LNCaP clone FGC (cell line): ENCODE data around the gene THPO.

Experiments used
- DNase-seq: peaks from one replicate; pipeline ENCODE4 v3.0.0-alpha.2; 2011; ENCODE audit warnings: low read depth
- H3K4me3 ChIP-seq: 2 replicates; pipeline ENCODE4 v1.5.1; 2011; ENCODE audit warnings: mild to moderate bottlenecking, low read depth, low read length, control low read depth
- CTCF ChIP-seq: IDR thresholded peaks from 2 replicates; pipeline ENCODE4 v1.5.1; 2012; ENCODE audit warnings: mild to moderate bottlenecking; ENCODE audit not compliant: control insufficient read depth, insufficient read depth; ENCODE audit errors: extremely low read depth

The THPO gene

GRCh38 chr3:184353546-184353941, 24.5 kb downstream of the THPO start:
- no peak for TF ChIP-seq CTCF
- no peak for DNase-seq
- H3K4me3 ChIP-seq = no peak overlapping the region

- TF ChIP-seq CTCF = no peak
- H3K4me3 ChIP-seq = no peak overlapping the region
Observed at GRCh38 chr3:184352897-184353545, 25.0 kb downstream of the THPO start.

GRCh38 chr3:184352149-184352785, 25.7 kb downstream of the THPO start:
- TF ChIP-seq CTCF = no peak
- DNase-seq = no peak
- no peak overlapping the region for H3K4me3 ChIP-seq

More at GRCh38 chr3:184352897-184353545, 25.0 kb downstream of the THPO start:
- DNase-seq = no peak

GRCh38 chr3:184351511-184352148, 26.4 kb downstream of the THPO start:
- no peak for TF ChIP-seq CTCF
- no peak for DNase-seq

GRCh38 chr3:184350618-184351017, 27.4 kb downstream of the THPO start:
- TF ChIP-seq CTCF = no peak
- no peak overlapping the region for H3K4me3 ChIP-seq
- DNase-seq = no peak

More at GRCh38 chr3:184351511-184352148, 26.4 kb downstream of the THPO start:
- H3K4me3 ChIP-seq = no peak overlapping the region

GRCh38 chr3:184349563-184350470, 28.2 kb downstream of the THPO start:
- no peak for TF ChIP-seq CTCF
- no peak overlapping the region for H3K4me3 ChIP-seq
- DNase-seq = no peak
